ENCODE data around the gene UGT1A8. TPM values are rescaled to one million over a fixed set of nuclear protein-coding genes. Genes with fewer than 3 reads are reported as not detected.

The UGT1A8 gene
- total RNA-seq, 1 experiment from 2014 or later: not detected

GRCh38 chr2:233593201-233593600 lies 24.2 kb upstream of the UGT1A8 start:
- Histone ChIP-seq H3K9ac (ENCODE audit: low read length) (no peak overlapping the region), H3K79me2 (ENCODE audit: insufficient read depth, low read length) (no peaks in the 10 kb centered on the region), H4K20me1 (ENCODE audit: insufficient read depth) (no peaks in the 10 kb centered on the region), H3K9me3 (ENCODE audit: control insufficient read depth in 1 of 2, insufficient read depth in 1 of 2, low read depth in 1 of 2, low read length in 2 of 2) (no peaks in the 10 kb centered on the region), H3K27ac (ENCODE audit: low read depth, low read length) (no peak overlapping the region), H3K4me3 (replicated peaks in 1 of 2; ENCODE audit: low read depth in 1 of 2, low read length in 2 of 2) (no peak overlapping the region), H3K27me3 (ENCODE audit: insufficient read depth, low read length) (no peaks in the 10 kb centered on the region), H3K36me3 (ENCODE audit: control insufficient read depth in 1 of 2, insufficient read depth in 2 of 2, low read length in 2 of 2) (no peaks in the 10 kb centered on the region), H3K9me2 (ENCODE audit: insufficient read depth) (no peaks in the 10 kb centered on the region), H3K4me1 (ENCODE audit: control insufficient read depth in 1 of 2, insufficient read depth in 2 of 2, low read length in 2 of 2) (no peaks in the 10 kb centered on the region), H2AFZ (ENCODE audit: low read depth, low read length, poor library complexity, severe bottlenecking) (no peak overlapping the region), H3K4me2 (ENCODE audit: low read length) (no peak overlapping the region)
- ChIA-PET CTCF (no interaction called here), POLR2A (no interaction called here), RAD21 (ENCODE audit: low non-redundant PET in 1 of 2, low total read pairs in 2 of 2, uncharacterized antibody in 2 of 2, unreplicated experiment in 2 of 2) (no interaction called here)
- TF ChIP-seq EGR1 (IDR thresholded peaks at IDR 0.05; ENCODE audit: low read depth): no peak
- TF ChIP-seq POLR2A (IDR thresholded peaks at IDR 0.05; ENCODE audit: borderline replicate concordance, extremely low read depth, insufficient read depth, insufficient read length): no peak
- TF ChIP-seq, protein P1, sequence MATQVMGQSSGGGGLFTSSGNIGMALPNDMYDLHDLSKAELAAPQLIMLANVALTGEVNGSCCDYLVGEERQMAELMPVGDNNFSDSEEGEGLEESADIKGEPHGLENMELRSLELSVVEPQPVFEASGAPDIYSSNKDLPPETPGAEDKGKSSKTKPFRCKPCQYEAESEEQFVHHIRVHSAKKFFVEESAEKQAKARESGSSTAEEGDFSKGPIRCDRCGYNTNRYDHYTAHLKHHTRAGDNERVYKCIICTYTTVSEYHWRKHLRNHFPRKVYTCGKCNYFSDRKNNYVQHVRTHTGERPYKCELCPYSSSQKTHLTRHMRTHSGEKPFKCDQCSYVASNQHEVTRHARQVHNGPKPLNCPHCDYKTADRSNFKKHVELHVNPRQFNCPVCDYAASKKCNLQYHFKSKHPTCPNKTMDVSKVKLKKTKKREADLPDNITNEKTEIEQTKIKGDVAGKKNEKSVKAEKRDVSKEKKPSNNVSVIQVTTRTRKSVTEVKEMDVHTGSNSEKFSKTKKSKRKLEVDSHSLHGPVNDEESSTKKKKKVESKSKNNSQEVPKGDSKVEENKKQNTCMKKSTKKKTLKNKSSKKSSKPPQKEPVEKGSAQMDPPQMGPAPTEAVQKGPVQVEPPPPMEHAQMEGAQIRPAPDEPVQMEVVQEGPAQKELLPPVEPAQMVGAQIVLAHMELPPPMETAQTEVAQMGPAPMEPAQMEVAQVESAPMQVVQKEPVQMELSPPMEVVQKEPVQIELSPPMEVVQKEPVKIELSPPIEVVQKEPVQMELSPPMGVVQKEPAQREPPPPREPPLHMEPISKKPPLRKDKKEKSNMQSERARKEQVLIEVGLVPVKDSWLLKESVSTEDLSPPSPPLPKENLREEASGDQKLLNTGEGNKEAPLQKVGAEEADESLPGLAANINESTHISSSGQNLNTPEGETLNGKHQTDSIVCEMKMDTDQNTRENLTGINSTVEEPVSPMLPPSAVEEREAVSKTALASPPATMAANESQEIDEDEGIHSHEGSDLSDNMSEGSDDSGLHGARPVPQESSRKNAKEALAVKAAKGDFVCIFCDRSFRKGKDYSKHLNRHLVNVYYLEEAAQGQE (IDR thresholded peaks at IDR 0.05; ENCODE audit: low read depth): no peak
- TF ChIP-seq TCF7L2 (IDR thresholded peaks at IDR 0.05; ENCODE audit: borderline replicate concordance, extremely low read depth, insufficient read depth, insufficient read length): no peak
- no peak for TF ChIP-seq EZH2 (IDR thresholded peaks at IDR 0.05)
- no peak for TF ChIP-seq SIN3A (IDR thresholded peaks at IDR 0.05; ENCODE audit: low read depth)
- no peak for TF ChIP-seq CBX3 (IDR thresholded peaks at IDR 0.05; ENCODE audit: low read depth)
- no peak for TF ChIP-seq CEBPB (IDR thresholded peaks at IDR 0.05; ENCODE audit: low read depth)
- TF ChIP-seq CTCF (IDR thresholded peaks at IDR 0.05 in 2 of 3, conservative IDR thresholded peaks at IDR 0.05 in 1 of 3; ENCODE audit: borderline replicate concordance in 1 of 3, insufficient read depth in 1 of 3, low read depth in 2 of 3, low read length in 2 of 3): no peak
- no peak for TF ChIP-seq ZBTB33 (IDR thresholded peaks at IDR 0.05; ENCODE audit: extremely low read depth, insufficient replicate concordance, low read length)
- TF ChIP-seq ZFX (IDR thresholded peaks at IDR 0.05): no peak
- TF ChIP-seq ZNF274 (IDR thresholded peaks at IDR 0.05; ENCODE audit: low read depth, low read length): no peak
- TF ChIP-seq SP1 (IDR thresholded peaks at IDR 0.05; ENCODE audit: low read depth): no peak
- TF ChIP-seq FOSL1 (IDR thresholded peaks at IDR 0.05; ENCODE audit: low read depth): no peak
- TF ChIP-seq RAD21 (IDR thresholded peaks at IDR 0.05; ENCODE audit: low read depth): no peak
- no peak for TF ChIP-seq MAX (IDR thresholded peaks at IDR 0.05)
- no peak for TF ChIP-seq EZH2phosphoT487 (IDR thresholded peaks at IDR 0.05; ENCODE audit: borderline replicate concordance)
- TF ChIP-seq ELF1 (IDR thresholded peaks at IDR 0.05; ENCODE audit: borderline replicate concordance, low read depth): no peak
- TF ChIP-seq YY1 (IDR thresholded peaks at IDR 0.05; ENCODE audit: extremely low read depth, insufficient replicate concordance, low read depth, low read length): no peak
- no peak for TF ChIP-seq POLR2AphosphoS5 (IDR thresholded peaks at IDR 0.05; ENCODE audit: low read depth, low read length)
- no TSS peak for BruUV-seq (replicated peaks)
- DNase-seq (ENCODE audit: low read depth, low spot score): no peak
- ATAC-seq: no peak
- intact Hi-C loops (cut with micrococcal nuclease): no loop called here
